Stimulated activated CD8-positive, alpha-beta memory T cell treated with anti-CD3 and anti-CD28 coated beads, Interleukin-7, amount 100 ng/mL, for 48 hours (primary cell): ENCODE measurements around the gene ANXA2.
"Not testable (repeated sequence)": the region's sequence is repeated elsewhere in the genome, so short reads cannot be mapped to it uniquely, and the experiment has no call there.

Source experiments
- DNase-seq, 2 donors: peaks; one replicate each; pipeline ENCODE4 v3.0.0-alpha.2; 2020; ENCODE audit warnings: low read depth in 1 of 2; ENCODE audit errors: extremely low read depth in 1 of 2

ANXA2 gene

DNA sequence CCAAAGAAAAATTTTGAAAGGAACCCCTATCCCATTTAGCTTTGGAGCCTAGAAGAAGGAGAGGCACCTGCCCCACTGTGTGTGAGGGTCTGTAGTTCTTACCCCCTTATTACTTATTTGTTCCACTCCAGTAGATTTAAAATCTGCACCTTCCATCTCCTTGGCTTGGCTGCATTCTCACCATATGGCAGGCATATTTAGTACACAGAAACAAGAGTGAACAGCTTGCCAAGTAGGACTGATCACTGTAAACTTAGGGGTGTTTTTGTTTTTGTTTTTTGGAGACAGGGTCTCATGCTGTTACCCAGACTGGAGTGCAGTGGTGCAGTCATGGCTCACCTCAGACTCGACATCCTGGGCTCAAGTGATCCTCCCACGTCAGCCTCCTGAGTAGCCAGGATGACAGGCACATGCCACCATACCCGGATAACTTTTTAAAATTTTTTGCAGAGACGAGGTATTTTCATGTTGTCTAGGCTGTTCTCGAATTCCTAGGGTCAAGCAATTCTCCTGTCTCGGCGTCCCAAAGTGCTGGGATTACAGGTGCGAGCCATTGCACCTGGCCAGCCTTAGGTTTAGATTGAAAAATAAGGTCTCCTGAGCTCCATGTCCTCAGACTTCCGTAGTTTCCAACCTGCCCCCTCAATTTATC is 14.1 kb upstream of the ANXA2 start:
- DNase-seq: no peak

DNA sequence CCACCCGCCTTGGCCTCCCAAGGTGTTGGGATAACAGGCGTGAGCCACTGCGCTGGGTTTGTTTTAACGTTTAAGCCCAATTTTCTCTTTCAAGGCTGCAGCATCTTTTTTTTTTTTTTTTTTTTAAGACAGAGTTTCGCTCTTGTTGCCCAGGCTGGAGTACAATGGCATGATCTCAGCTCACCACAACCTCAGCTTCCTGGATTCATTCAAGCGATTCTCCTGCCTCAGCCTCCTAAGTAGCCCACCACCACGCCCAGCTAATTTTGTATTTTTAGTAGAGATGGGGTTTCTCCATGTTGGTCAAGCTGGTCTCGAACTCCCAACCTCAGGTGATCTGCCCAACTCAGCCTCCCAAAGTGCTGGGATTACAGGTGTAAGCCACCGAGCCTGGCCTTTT is 12.6 kb upstream of the ANXA2 start:
- not testable (repeated sequence) for DNase-seq

DNA sequence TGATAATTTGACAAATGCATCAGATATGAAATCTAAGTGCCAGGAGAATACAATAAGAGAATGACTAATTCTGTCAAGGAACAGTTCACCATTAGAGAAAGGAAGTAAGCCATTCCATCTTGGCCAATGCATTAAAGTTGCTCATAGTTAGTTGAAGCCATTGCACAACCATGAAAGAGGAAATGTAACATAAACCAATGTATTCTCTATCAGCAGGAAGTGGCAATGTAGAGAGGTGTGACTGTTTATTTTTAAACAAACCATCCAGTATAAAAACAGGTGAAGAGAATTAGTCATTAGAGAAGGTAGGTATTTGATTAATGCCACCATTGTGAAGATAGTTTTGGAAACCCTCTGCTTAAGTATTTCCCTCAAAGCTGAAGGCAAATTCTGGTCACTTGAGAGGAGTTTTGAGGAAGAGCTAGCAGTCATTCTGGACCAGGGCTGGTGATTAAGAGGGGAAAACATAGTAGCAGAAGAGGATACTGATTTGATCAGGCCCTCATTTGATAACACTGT is 10.7 kb upstream of the ANXA2 start:
- DNase-seq: no peak

DNA sequence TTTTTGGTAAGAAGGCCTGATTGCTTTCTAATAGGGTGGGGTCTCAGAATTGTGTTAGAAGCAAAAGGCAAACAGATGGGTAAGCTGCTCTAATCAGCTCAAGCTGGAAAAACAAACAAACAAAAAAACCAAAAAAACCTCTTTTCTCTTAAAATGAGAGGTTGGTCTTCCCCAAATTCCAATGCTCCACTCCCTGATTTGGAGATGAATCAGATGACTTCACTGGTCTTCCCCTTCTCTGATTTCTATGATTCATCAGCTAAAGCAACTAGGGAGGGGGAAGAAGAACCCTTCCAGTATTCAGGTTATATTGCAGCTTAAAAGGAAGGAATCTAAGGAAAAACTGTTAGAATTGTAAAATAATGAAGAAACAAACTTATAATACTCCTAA is 9.6 kb upstream of the ANXA2 start:
- no peak for DNase-seq

DNA sequence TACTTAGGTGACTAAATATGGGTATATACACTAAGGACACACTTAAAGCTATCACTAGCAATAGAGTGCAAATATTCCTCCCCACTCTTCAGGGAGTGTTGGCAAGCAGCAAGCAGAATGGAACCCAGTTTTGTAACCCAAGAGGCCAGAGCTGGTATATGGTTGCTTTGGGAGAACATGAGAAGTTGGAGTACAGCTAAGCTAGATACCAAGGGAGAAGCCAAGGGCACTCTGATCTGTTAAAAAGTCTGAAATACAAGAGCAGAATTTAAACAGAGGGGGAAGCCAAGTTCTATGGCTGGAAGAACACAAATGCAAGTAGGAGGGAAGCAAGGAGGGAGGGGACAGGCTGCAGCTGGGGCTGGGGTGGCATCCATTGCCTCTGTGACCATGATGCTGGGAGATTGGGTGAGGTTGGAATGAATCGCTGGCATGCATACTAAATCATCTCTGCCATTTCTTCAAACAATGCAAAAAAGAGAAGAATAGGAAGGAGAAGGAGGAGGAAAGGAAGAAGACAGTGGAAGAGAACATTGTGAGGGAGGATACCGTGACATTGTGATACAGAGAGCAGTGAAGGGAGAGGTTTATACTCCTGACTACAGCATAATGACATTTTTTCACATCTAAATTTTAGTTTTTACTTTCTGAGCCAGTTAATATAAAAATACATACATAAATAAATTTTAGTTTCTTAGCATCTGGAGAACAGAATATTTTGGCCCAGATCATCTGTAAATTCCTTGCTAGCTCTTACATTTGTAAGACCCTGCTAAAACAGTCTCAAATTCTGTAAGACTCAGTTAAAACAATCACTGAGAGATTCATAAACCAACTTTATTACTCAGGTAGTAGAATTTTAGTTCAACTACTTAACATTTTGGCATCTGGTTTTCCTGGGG is 9.0 kb upstream of the ANXA2 start:
- DNase-seq: no peak

DNA sequence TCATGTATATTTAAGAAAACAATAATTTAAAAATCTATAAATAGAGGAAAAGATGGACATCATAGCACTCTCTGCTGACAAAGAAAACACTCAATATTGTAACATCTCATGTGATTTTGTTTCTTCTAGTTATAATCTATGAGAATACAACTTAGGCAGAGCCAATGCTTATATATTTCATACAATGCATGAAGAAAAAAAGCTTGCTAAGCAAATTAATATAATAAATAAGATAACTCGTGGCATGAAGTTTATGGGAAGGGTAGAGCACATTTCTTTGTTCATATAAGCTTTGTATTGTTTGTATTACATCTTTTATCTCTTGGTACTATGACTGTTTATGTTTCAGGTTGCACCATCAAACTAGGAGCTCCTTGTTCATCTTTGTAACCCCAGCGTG is 7.6 kb upstream of the ANXA2 start:
- no peak for DNase-seq

DNA sequence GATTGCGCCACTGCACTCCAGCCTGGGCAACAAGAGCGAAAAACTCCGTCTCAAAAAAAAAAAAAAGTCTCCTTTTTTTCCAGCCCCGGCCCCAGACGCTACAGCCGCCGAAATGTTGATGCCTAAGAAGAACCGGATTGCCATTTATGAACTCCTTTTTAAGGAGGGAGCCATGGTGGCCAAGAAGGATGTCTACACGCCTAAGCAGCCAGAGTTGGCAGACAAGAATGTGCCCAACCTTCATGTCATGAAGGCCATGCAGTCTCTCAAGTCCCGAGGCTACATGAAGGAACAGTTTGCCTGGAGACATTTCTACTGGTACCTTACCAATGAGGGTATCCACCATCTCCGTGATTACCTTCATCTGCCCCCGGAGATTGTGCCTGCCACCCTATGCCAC is 6.6 kb upstream of the ANXA2 start:
- DNase-seq: not testable (repeated sequence)

DNA sequence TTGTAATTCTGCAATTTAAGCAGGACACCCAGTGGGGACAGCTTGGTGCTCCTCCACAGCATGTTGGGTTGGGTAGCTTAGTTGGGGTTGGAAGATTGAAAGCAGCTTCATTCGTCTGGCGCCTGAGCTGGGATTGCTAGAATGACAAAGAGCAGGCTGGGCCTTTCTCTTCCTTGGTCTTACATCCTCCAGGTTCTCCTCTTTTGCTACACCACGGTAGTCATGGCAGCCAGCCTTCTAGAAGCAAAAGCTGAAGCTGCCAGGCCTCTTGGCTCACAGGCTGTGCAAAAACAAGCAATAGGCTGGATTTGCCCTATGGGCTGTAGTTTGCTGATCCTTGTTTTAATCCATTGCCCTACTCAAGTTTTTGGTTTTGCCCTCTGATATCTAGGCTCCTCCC is 3.2 kb upstream of the ANXA2 start:
- DNase-seq: no peak

DNA sequence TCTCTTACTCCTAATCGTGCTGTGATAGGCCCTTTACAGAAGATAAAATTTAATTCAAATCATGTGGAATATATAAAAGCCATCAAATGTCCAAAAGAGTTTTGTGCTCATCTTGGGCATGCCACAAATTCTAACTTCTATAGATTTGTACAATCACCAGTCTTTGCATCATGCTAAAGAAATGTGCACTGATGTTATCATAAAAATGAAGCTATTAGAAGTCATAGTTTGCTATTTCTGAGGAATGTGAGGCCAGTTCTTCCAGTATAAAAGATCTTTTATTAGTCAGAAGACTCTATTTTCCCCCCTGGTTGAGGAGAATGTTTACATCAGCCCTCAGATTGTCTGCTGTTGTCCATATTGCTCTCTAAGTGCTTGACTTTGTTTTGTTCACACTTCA is 2.1 kb upstream of the ANXA2 start:
- no peak for DNase-seq

DNA sequence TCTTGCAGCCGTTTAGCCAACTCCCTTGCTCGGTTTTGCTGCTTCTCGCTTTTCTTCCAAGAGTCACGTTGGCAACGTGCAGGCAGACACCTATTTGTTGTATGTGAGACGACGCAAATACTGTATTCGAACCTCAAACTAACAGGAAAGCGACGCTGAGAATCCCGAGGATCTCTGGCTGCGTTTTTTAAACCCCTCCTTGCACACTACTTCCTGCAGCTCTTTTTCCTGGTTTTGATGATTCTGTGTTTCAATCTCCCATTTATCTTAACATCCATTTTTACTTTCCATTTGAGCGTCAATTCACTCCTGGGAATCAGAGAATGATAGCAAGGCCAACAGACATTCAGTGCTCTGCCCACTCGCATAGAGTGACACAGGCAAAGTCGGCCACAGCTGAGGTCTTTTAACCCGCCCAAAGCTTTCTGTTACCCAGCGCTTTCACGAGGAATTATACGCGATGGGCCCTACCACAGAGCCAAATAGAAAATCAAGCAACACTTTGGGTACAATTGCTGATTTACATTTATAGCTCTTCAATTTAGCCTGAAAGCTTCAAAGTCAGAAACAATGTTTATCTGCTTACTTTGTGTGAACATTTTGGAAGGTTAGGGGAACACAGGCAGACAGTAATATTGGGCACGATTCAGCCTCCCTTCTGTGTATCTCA is 1.6 kb upstream of the ANXA2 start:
- DNase-seq: no peak

DNA sequence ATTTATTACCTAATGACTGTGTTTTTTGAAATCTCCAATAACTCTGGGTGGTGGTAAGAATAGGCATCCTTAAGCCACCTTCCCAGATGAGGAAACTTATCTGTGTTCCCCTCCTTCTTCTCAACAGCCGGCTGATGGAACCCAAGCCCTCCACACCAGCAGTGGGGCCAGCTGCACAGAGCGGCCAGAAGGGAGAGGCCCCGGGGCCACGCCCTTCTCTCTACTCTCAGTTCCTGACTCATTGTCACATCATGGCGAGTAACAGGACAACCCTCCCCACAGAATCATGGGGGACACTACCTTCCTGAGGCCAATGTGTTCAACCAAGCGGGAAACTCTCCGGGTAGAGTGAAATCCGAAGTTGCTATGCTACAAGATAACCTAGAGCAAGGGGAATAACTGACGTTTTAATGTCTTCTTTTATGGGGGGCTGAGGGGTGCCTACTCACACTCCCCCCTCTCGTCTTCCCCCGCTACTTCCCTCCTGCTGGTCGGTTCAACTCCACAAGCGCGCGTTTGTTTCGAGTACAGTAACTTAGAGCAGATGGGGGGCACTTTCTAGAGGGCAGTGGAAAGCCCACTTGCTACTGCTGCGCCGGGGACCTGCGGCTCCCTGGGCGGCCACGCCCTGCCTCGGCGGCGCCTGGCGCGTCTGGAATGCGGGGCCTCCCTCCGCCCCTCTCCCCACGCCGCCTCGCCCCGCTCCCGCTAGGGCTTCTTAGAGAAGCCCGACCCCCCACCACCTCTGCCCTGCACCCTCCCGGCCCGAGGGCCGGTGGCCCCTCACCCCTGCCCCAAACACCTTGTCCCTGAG is 621 bp downstream of the ANXA2 start:
- peak in 1 of 2 donors; percentile 63 for DNase-seq

DNA sequence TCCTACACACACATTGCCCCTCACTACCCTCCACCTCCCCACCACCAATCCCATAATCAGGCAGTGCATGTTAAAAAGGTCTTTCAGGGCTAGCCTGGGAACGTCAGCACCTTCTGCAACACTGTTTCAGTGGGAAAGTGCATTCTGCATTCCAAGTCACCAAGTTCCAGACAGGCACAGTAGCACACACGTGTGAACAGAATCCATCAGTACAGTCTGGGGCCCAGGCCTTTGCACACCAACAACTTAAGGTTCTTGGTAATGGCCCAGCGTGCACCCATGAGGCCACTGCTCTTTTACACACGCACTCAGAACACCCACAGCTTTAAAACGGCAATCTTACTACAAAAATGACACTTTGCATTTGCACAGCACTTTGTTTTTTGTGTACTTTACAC is 1.2 kb downstream of the ANXA2 start:
- DNase-seq: no peak

DNA sequence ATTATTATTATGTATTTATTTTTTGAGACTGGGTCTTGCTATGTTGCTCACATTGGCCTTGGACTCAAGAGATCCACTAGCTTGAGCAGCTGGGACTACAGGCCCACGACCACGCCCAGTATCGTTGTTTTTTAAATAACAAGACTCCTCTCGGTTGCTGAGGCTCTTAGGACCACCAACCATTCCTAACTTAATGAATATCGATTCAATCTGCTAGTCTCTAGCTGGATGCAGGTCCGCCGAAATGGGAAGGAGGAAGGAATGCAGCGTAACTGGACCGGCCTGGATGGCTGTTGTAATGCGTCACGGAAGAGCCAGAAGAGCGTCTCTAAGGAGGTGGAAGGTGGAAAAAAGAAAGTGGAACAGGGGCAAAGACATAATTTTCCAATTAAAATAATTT is 1.7 kb downstream of the ANXA2 start:
- no peak for DNase-seq

DNA sequence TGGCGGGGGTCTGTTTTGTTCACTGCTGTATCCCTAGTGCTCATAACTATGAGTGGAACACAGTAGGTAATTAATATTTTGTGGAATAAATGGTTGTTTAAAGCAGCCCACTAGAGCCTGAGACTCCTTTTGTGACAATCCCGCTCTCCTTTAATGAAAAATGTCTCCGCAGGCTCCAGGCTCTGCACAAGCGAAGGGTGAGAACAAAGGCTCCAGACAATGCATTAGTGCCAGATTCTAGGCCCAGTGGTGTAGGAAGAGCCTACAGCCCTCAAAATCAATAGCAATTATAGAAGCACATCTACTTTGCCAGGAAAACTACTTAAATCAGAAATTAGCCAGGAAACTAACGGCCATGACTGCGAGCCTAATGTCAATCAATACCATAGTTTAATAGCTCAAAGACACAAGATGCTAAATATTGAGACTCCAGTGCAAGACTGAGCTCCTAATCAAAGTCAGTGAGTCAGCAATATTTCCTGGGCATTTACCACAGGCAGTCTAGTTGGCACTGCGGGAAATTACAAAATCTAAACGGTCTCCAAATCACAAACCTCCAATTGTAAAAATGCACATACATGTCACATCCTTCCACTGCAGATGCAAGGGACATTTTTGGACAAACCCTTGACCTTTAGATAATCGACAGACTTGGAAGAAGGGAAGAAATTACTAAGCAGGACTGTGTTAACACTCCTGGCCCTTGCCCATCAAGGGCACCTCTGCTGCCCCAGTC is 2.3 kb downstream of the ANXA2 start:
- DNase-seq: no peak

DNA sequence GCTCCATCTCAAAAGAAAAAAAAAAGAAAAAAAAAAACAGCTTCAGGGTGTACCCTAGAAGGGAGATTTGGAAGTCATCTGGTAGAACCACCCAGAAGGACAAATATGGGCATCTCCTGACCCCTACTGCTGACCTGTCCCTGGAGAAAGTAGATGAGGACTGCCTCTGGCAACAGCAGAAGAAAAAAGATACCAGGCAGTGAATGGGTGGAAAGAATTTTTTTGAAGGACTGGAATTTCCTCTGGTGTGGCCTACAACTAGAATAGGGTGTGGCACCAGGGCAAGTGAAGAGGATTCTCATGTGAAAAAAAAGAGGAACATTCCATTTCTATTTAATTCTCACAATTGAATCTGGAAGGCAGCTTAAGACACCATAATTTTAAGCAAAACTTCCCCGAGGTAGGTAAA is 3.1 kb downstream of the ANXA2 start:
- no peak for DNase-seq

DNA sequence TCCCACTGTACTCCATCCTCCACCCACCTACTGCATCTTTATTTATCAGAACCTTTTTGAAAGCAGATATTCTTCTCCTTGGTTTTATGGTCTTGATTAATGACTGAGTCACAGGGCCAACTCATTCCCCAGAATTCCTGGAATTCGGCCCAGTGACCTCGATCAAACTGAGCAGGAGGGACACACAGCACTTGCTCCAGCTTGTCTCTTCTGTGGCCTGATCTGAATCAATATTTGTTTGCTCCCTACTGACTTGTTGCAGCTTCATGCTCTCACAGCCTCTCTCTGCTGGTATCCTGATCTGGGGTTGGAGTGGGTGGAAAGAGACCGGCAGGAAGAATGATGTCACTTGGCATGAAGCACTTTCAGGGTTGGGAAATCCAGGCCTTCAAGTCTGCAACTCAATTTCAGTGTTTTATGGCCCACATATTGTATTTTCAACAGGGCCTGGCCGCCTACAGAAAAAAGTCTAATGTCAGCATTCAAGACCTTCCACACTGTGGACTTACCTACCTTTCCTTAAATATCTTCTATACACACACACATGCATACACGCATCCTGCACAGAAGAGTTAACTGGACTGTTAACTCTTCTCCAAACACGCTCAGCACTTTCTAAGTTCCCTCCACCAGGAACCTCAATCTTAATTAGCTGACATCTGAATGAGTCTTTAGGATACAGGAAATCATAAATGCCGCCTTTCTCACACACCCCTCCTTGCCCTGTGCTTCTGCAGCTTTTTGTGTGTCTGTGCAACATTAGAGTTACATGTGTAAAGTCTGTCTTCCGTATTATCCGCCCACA is 4.6 kb downstream of the ANXA2 start:
- DNase-seq: no peak

DNA sequence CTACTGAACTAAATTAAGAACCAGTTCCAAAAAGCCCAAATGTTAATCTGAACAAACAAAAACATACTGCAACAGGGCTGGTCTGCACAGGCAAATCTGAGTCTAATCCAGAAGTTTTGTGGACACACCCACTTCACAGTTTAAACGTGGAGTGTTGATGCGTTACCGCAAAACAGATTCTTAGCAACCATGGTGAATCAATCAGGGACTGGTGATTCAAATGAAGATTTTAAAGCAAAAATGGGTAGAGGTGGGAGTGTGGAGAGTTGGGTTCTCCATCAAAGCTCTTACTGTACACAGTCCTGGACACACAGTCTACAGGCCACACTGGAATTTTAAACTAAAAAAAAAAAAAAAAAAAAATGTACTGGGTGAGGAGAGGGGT is 5.2 kb downstream of the ANXA2 start:
- DNase-seq: peak in 1 of 2 donors; percentile 30

DNA sequence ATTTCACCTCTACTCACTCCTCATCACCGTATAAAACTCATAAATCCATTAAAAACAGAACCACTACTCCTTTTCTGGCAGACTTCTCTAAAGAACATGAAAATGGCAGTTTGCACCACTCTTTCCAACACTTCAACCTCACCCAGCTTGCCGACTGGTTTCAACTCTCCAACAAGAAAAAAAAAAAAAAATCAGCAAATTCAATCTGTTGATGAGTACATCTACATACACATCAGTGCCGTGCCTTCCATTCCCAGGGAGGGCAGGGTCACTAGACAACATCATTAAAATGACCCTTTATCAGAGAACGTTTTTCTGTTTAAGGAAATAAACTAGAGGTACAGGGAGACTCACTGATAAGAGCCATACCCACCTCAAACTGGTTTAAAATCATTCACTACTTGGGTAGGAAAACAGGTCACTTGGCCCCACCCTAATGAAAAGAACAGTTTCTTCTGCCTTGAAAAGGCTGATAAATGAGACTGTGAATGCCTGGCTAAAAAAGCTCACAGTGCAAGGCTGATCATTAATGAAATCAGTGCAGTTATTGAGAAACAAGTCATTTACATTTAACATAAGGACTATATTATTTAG is 6.0 kb downstream of the ANXA2 start:
- no peak for DNase-seq
